HEK293T (cell line): ENCODE results near the gene ADAMTS17.

Experiments used
- CTCF ChIA-PET: fragments of 350-600 bp; formaldehyde crosslinking; extraction: SDS; loops from one replicate; lab custom pipeline; 2021; ENCODE audit warnings: antibody characterized with exemption, inconsistent platforms; lab: Yijun Ruan, JAX
- POLR2A ChIA-PET: fragments of 350-600 bp; formaldehyde crosslinking; extraction: SDS; loops from one replicate; lab custom pipeline; 2020; ENCODE audit warnings: antibody characterized with exemption, inconsistent platforms; lab: Yijun Ruan, JAX
- DNase-seq: peaks from one replicate; pipeline ENCODE4 v3.0.0; 2012; ENCODE audit warnings: mixed read lengths; ENCODE audit errors: extremely low spot score
- ARNT ChIP-seq: fragments of 450-650 bp; IDR thresholded peaks from 2 replicates; pipeline ENCODE4 v1.6.1; 2017; ENCODE audit warnings: mild to moderate bottlenecking
- BHLHE40 ChIP-seq: fragments of 450-650 bp; IDR thresholded peaks from 2 replicates; pipeline ENCODE4 v1.6.1; 2016; ENCODE audit warnings: mild to moderate bottlenecking, moderate library complexity, borderline replicate concordance
- CTBP1 ChIP-seq: fragments of 450-650 bp; IDR thresholded peaks from 2 replicates; pipeline ENCODE4 v1.6.1; 2016; ENCODE audit warnings: borderline replicate concordance
- ELF4 ChIP-seq: fragments of 450-650 bp; IDR thresholded peaks from 2 replicates; pipeline ENCODE4 v1.6.1; 2017; ENCODE audit warnings: antibody characterized with exemption
- FOXA1 ChIP-seq: fragments of 450-650 bp; IDR thresholded peaks from 2 replicates; pipeline ENCODE4 v1.6.1; 2016; ENCODE audit warnings: mild to moderate bottlenecking
- FOXK2 ChIP-seq: fragments of 450-650 bp; IDR thresholded peaks from 2 replicates; pipeline ENCODE4 v1.6.1; 2016; ENCODE audit warnings: mild to moderate bottlenecking
- FOXM1 ChIP-seq: fragments of 450-650 bp; IDR thresholded peaks from 2 replicates; pipeline ENCODE4 v1.6.1; 2017; ENCODE audit warnings: mild to moderate bottlenecking, borderline replicate concordance
- HDGF ChIP-seq: fragments of 450-650 bp; IDR thresholded peaks from 2 replicates; pipeline ENCODE4 v1.6.1; 2017; ENCODE audit warnings: antibody characterized with exemption, borderline replicate concordance
- L3MBTL2 ChIP-seq: fragments of 450-650 bp; conservative IDR thresholded peaks from 2 replicates; pipeline ENCODE4 v1.6.1; 2016; ENCODE audit warnings: mild to moderate bottlenecking
- LEF1 ChIP-seq: fragments of 450-650 bp; IDR thresholded peaks from 2 replicates; pipeline ENCODE4 v1.6.1; 2017; ENCODE audit warnings: mild to moderate bottlenecking, borderline replicate concordance
- NFRKB ChIP-seq: fragments of 450-650 bp; IDR thresholded peaks from 2 replicates; pipeline ENCODE4 v1.6.1; 2016; ENCODE audit warnings: mild to moderate bottlenecking, moderate library complexity
- PKNOX1 ChIP-seq: fragments of 450-650 bp; IDR thresholded peaks from 2 replicates; pipeline ENCODE4 v1.6.1; 2016
- SP1 ChIP-seq: fragments of 450-650 bp; IDR thresholded peaks from 2 replicates; pipeline ENCODE4 v1.6.1; 2017
- SUZ12 ChIP-seq: fragments of 450-650 bp; IDR thresholded peaks from 2 replicates; pipeline ENCODE4 v1.6.1; 2016; ENCODE audit warnings: mild to moderate bottlenecking
- TARDBP ChIP-seq: fragments of 450-650 bp; IDR thresholded peaks from 2 replicates; pipeline ENCODE4 v1.6.1; 2016
- ZNF384 ChIP-seq: fragments of 450-650 bp; IDR thresholded peaks from 2 replicates; pipeline ENCODE4 v1.6.1; 2016

ADAMTS17 gene

GRCh38 chr15:100059521-100059920 lies 282.3 kb downstream of the ADAMTS17 start:
- ChIA-PET POLR2A (no interaction called here), CTCF (no interaction called here)
- DNase-seq, result no peak
- TF ChIP-seq SUZ12, result no peak
- TF ChIP-seq ZNF384, result no peak
- TF ChIP-seq TARDBP, result no peak
- no peak for TF ChIP-seq LEF1
- no peak for TF ChIP-seq ARNT
- TF ChIP-seq FOXK2, result no peak

GRCh38 chr15:100059094-100059493 lies 282.7 kb downstream of the ADAMTS17 start:
- POLR2A ChIA-PET, result no interaction called here
- CTCF ChIA-PET, result no interaction called here
- no peak for DNase-seq
- TF ChIP-seq ELF4, result no peak

- no peak for TF ChIP-seq CTBP1
- TF ChIP-seq ARNT, result no peak
- no peak for TF ChIP-seq BHLHE40
- TF ChIP-seq LEF1, result no peak
- no peak for TF ChIP-seq ELF4
- no peak for TF ChIP-seq SP1
- TF ChIP-seq PKNOX1, result no peak
- TF ChIP-seq SUZ12, result no peak
- no peak for TF ChIP-seq HDGF
- TF ChIP-seq TARDBP, result no peak
- TF ChIP-seq L3MBTL2, result no peak
- no peak for TF ChIP-seq NFRKB
- no peak for TF ChIP-seq FOXM1
- TF ChIP-seq FOXK2, result no peak
- no peak for TF ChIP-seq ZNF384
- no peak for TF ChIP-seq FOXA1
- no peak for DNase-seq
- POLR2A ChIA-PET, result no interaction called here
- CTCF ChIA-PET, result no interaction called here
Measured at GRCh38 chr15:100058458-100058857, 283.3 kb downstream of the ADAMTS17 start.

- no peak for DNase-seq
- no peak for TF ChIP-seq L3MBTL2
- no peak for TF ChIP-seq TARDBP
- TF ChIP-seq SP1, result no peak
- no peak for TF ChIP-seq PKNOX1
- TF ChIP-seq LEF1, result no peak
- no peak for TF ChIP-seq CTBP1
- TF ChIP-seq ZNF384, result no peak
- no peak for TF ChIP-seq NFRKB
- no peak for TF ChIP-seq FOXA1
- no peak for TF ChIP-seq ARNT
- ChIA-PET CTCF (no interaction called here), POLR2A (no interaction called here)
Measured at GRCh38 chr15:100057281-100057680, 284.5 kb downstream of the ADAMTS17 start.

- TF ChIP-seq SP1 (no peak), ARNT (no peak), FOXM1 (no peak), PKNOX1 (no peak), ZNF384 (no peak), L3MBTL2 (no peak), ELF4 (no peak), HDGF (no peak), BHLHE40 (no peak), LEF1 (no peak), CTBP1 (no peak), TARDBP (no peak), NFRKB (no peak)
- CTCF ChIA-PET, result interaction anchor here (0.6 kb wide), 1 partner anchor 9 kb away, joined by 6 read pairs; no protein-coding TSS in a partner anchor
- POLR2A ChIA-PET, result no interaction called here
Measured at GRCh38 chr15:100056411-100057072, 285.2 kb downstream of the ADAMTS17 start.

GRCh38 chr15:100055821-100056220 lies 286.0 kb downstream of the ADAMTS17 start:
- POLR2A ChIA-PET, result no interaction called here
- CTCF ChIA-PET, result no interaction called here
- DNase-seq, result no peak
- TF ChIP-seq LEF1, result no peak
- TF ChIP-seq SUZ12, result no peak
- no peak for TF ChIP-seq HDGF
- no peak for TF ChIP-seq FOXA1
- no peak for TF ChIP-seq NFRKB
- TF ChIP-seq SP1, result no peak
- TF ChIP-seq TARDBP, result no peak
- no peak for TF ChIP-seq ZNF384
- TF ChIP-seq ELF4, result no peak
- no peak for TF ChIP-seq L3MBTL2
- no peak for TF ChIP-seq FOXM1
- no peak for TF ChIP-seq PKNOX1

More at GRCh38 chr15:100056411-100057072, 285.2 kb downstream of the ADAMTS17 start:
- no peak for DNase-seq
